Measurements from ENCODE around the gene ARHGEF17. TPM values are rescaled to one million over a fixed set of nuclear protein-coding genes. Genes with fewer than 3 reads are reported as not detected.

The ARHGEF17 gene
- total and polyA plus RNA-seq, 2 of the 13 experiments (the other 11 are each of a cell fraction or from before 2014, with no cell fraction given): 10.7 to 28.8 TPM

DNA sequence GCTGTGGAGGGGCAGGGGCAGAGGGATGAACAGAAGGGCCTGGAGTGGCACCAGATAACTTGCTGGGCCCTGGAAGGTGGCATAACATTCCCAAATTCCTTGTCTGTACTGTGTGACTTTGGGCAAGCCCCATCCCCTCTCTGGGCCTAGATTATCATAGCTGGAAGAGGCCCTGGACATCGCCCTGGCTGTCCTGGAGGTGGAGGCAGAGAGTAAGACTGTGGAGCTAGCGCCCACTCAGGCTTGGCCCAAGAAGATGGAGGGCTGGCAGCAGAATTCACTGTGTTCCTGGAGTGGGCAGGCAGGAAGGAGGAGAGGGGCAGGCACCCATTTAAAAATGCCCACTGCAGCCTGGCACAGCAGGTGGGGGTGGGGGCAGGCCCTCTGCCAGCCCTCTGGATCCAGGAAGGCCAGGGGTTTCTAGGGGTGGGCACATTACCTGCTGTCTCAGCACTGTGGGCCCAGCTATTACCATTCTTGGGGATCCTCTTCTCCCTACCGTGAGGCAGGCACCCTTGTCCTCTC lies 22.6 kb downstream of the ARHGEF17 start:
- Histone ChIP-seq H3K27me3 (ENCODE audit: control insufficient read depth in 1 of 2, insufficient read depth in 2 of 2, low read length in 2 of 2) (no peaks in the 10 kb centered on the region), H3K36me3 (replicated peaks in 1 of 2; ENCODE audit: control insufficient read depth in 1 of 2, insufficient read depth in 2 of 2, low read length in 2 of 2) (peaks cover 3 to 8% of the 10 kb centered on the region in 2 experiments; a peak in 3 of 5 replicates), H3K4me2 (ENCODE audit: low read depth, low read length) (peak overlapping the region; percentile 95), H3K9ac (ENCODE audit: insufficient read depth, low read depth, low read length) (peak overlapping the region; percentile 77), H4K20me1 (ENCODE audit: insufficient read depth, low read length) (peaks cover 8% of the 10 kb centered on the region), H3K4me3 (replicated peaks in 1 of 3; ENCODE audit: insufficient read depth in 1 of 3, low read depth in 2 of 3, low read length in 3 of 3) (peak overlapping the region; percentile 11 to 63 (median 40); a peak in 3 of 6 replicates), H3K79me2 (ENCODE audit: insufficient read depth, low read length) (peaks cover 40% of the 10 kb centered on the region), H3K4me1 (ENCODE audit: insufficient read depth, low read length) (peaks cover 96% of the 10 kb centered on the region), H2AFZ (ENCODE audit: low read length) (no peak overlapping the region), H3K9me3 (ENCODE audit: low read length) (no peaks in the 10 kb centered on the region), H3K27ac (ENCODE audit: extremely low read length, insufficient read depth, low read length) (peak overlapping the region; percentile 98)
- ChIA-PET POLR2A (interaction anchor here (1.0 to 10.1 kb wide), 5 partner anchors 8 to 23 kb away, joined by 3 to 205 read pairs (median 4); partner anchors contain the start of gene ARHGEF17), CTCF (ENCODE audit: low intra/inter-chr PET ratio, low total read pairs) (interaction anchor here (2.3 kb wide), 1 partner anchor 23 kb away, joined by 8 read pairs; the partner anchor contains the start of gene ARHGEF17)
- DNase-seq (ENCODE audit: low spot score): peak; percentile 48
- FAIRE-seq: peak; percentile 23
- intact Hi-C loops (cut with micrococcal nuclease; ENCODE audit: unreplicated experiment) (loop anchor here (1.0 kb wide), 1 partner anchor 23 kb away; no protein-coding TSS in a partner anchor), in situ Hi-C loops (cut with HindIII; ENCODE audit: extremely low pct_ligation_motif_present, low pct_unique_long_range_greater_than_20kb) (no loop called here)
- 29% methylated on average over 1 of the region's 3 CpGs for WGBS (ENCODE audit: low lambda C conversion rate)
- ATAC-seq: peak; percentile 53
- no TSS peak for BruUV-seq (replicated peaks)
- TF ChIP-seq NR3C1 (CRISPR knock-in tag; IDR thresholded peaks at IDR 0.05) (no peak), ONECUT2 (CRISPR knock-in tag; IDR thresholded peaks at IDR 0.05) (no peak), ZEB1 (IDR thresholded peaks at IDR 0.05; ENCODE audit: insufficient replicate concordance, low read depth) (no peak), HOXA9 (CRISPR knock-in tag; IDR thresholded peaks at IDR 0.05; ENCODE audit: borderline replicate concordance) (no peak), KDM5A (IDR thresholded peaks at IDR 0.05; ENCODE audit: borderline replicate concordance, low read length) (0 out of 2 replicates have a peak, but pooled peaks have one; percentile 17), ZNF44 (CRISPR knock-in tag; IDR thresholded peaks at IDR 0.05) (no peak), MTA1 (CRISPR knock-in tag; IDR thresholded peaks at IDR 0.05; ENCODE audit: borderline replicate concordance) (0 out of 2 replicates have a peak, but pooled peaks have one; percentile 9), ZNF883 (CRISPR knock-in tag; IDR thresholded peaks at IDR 0.05; ENCODE audit: not compliant biosample characterization) (peak; percentile 17), ZNF343 (CRISPR knock-in tag; IDR thresholded peaks at IDR 0.05) (no peak)
- TF ChIP-seq, protein P1, sequence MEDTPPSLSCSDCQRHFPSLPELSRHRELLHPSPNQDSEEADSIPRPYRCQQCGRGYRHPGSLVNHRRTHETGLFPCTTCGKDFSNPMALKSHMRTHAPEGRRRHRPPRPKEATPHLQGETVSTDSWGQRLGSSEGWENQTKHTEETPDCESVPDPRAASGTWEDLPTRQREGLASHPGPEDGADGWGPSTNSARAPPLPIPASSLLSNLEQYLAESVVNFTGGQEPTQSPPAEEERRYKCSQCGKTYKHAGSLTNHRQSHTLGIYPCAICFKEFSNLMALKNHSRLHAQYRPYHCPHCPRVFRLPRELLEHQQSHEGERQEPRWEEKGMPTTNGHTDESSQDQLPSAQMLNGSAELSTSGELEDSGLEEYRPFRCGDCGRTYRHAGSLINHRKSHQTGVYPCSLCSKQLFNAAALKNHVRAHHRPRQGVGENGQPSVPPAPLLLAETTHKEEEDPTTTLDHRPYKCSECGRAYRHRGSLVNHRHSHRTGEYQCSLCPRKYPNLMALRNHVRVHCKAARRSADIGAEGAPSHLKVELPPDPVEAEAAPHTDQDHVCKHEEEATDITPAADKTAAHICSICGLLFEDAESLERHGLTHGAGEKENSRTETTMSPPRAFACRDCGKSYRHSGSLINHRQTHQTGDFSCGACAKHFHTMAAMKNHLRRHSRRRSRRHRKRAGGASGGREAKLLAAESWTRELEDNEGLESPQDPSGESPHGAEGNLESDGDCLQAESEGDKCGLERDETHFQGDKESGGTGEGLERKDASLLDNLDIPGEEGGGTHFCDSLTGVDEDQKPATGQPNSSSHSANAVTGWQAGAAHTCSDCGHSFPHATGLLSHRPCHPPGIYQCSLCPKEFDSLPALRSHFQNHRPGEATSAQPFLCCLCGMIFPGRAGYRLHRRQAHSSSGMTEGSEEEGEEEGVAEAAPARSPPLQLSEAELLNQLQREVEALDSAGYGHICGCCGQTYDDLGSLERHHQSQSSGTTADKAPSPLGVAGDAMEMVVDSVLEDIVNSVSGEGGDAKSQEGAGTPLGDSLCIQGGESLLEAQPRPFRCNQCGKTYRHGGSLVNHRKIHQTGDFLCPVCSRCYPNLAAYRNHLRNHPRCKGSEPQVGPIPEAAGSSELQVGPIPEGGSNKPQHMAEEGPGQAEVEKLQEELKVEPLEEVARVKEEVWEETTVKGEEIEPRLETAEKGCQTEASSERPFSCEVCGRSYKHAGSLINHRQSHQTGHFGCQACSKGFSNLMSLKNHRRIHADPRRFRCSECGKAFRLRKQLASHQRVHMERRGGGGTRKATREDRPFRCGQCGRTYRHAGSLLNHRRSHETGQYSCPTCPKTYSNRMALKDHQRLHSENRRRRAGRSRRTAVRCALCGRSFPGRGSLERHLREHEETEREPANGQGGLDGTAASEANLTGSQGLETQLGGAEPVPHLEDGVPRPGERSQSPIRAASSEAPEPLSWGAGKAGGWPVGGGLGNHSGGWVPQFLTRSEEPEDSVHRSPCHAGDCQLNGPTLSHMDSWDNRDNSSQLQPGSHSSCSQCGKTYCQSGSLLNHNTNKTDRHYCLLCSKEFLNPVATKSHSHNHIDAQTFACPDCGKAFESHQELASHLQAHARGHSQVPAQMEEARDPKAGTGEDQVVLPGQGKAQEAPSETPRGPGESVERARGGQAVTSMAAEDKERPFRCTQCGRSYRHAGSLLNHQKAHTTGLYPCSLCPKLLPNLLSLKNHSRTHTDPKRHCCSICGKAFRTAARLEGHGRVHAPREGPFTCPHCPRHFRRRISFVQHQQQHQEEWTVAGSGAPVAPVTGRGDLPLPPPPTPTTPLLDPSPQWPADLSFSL (CRISPR knock-in tag; IDR thresholded peaks at IDR 0.05): no peak
- TF ChIP-seq, protein P2, sequence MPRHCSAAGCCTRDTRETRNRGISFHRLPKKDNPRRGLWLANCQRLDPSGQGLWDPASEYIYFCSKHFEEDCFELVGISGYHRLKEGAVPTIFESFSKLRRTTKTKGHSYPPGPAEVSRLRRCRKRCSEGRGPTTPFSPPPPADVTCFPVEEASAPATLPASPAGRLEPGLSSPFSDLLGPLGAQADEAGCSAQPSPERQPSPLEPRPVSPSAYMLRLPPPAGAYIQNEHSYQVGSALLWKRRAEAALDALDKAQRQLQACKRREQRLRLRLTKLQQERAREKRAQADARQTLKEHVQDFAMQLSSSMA (CRISPR knock-in tag; IDR thresholded peaks at IDR 0.05): peak; percentile 81; the same call in 1 of the 2 replicates
- TF ChIP-seq, protein P3, sequence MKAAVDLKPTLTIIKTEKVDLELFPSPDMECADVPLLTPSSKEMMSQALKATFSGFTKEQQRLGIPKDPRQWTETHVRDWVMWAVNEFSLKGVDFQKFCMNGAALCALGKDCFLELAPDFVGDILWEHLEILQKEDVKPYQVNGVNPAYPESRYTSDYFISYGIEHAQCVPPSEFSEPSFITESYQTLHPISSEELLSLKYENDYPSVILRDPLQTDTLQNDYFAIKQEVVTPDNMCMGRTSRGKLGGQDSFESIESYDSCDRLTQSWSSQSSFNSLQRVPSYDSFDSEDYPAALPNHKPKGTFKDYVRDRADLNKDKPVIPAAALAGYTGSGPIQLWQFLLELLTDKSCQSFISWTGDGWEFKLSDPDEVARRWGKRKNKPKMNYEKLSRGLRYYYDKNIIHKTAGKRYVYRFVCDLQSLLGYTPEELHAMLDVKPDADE (CRISPR knock-in tag; IDR thresholded peaks at IDR 0.05): no peak

Measured in HepG2 (cell line).